T-helper 9 cell (primary cell): ENCODE results near the gene MYT1.

Experiments used
- DNase-seq: peaks from one replicate; pipeline ENCODE4 v3.0.0-alpha.2; 2020

The MYT1 gene

GRCh38 chr20:64194269-64194668 lies 30.0 kb downstream of the MYT1 start:
- no peak for DNase-seq

- no peak for DNase-seq
Observed at GRCh38 chr20:64196309-64196708, 32.1 kb downstream of the MYT1 start.

GRCh38 chr20:64196847-64197306 lies 32.6 kb downstream of the MYT1 start:
- no peak for DNase-seq

GRCh38 chr20:64198347-64198746 lies 34.1 kb downstream of the MYT1 start:
- no peak for DNase-seq

GRCh38 chr20:64199395-64199794 lies 35.1 kb downstream of the MYT1 start:
- no peak for DNase-seq

- DNase-seq = no peak
Observed at GRCh38 chr20:64200740-64201139, 36.5 kb downstream of the MYT1 start.

- no peak for DNase-seq
Observed at GRCh38 chr20:64201653-64202052, 37.4 kb downstream of the MYT1 start.

- no peak for DNase-seq
Observed at GRCh38 chr20:64203037-64203777, 39.0 kb downstream of the MYT1 start.

- no peak for DNase-seq
Observed at GRCh38 chr20:64205611-64206026, 41.4 kb downstream of the MYT1 start.

GRCh38 chr20:64206614-64207013 lies 42.4 kb downstream of the MYT1 start:
- DNase-seq = no peak

GRCh38 chr20:64207641-64208590 lies 43.7 kb downstream of the MYT1 start:
- DNase-seq = no peak

GRCh38 chr20:64209148-64209547 lies 44.9 kb downstream of the MYT1 start:
- DNase-seq = no peak

GRCh38 chr20:64210656-64211369 lies 46.6 kb downstream of the MYT1 start:
- DNase-seq = no peak

GRCh38 chr20:64211874-64212658 lies 47.8 kb downstream of the MYT1 start:
- no peak for DNase-seq

- DNase-seq = no peak
Observed at GRCh38 chr20:64212755-64213154, 48.5 kb downstream of the MYT1 start.

GRCh38 chr20:64214113-64214512 lies 49.9 kb downstream of the MYT1 start:
- no peak for DNase-seq

- no peak for DNase-seq
Observed at GRCh38 chr20:64214952-64215351, 50.7 kb downstream of the MYT1 start.

- no peak for DNase-seq
Observed at GRCh38 chr20:64216036-64216435, 51.8 kb downstream of the MYT1 start.

- DNase-seq = no peak
Observed at GRCh38 chr20:64216910-64217309, 52.7 kb downstream of the MYT1 start.

GRCh38 chr20:64217539-64218221 lies 53.4 kb downstream of the MYT1 start:
- no peak for DNase-seq

GRCh38 chr20:64219202-64219601 lies 55.0 kb downstream of the MYT1 start:
- no peak for DNase-seq

GRCh38 chr20:64219730-64220129 lies 55.5 kb downstream of the MYT1 start:
- no peak for DNase-seq
